SU-DHL-6 (cell line): ENCODE measurements around the gene RRAD.

Experiments used
- H2AFZ ChIP-seq: fragments of 200-600 bp; sonication (generic); 2 replicates; pipeline ENCODE4 v1.6.1; 2014; ENCODE audit warnings: low read depth, mild to moderate bottlenecking, moderate library complexity, mixed read lengths, antibody characterized with exemption, low read length; ENCODE audit not compliant: severe bottlenecking
- H3F3A ChIP-seq: fragments of 200-600 bp; shearing (Covaris generic); 2 replicates; pipeline ENCODE4 v1.6.0; 2016; ENCODE audit warnings: antibody characterized with exemption, mild to moderate bottlenecking; ENCODE audit not compliant: insufficient read depth
- H3K27ac ChIP-seq: fragments of 200-600 bp; sonication (generic); 2 replicates; pipeline ENCODE4 v1.5.1; 2016; ENCODE audit warnings: low read depth, mild to moderate bottlenecking, low read length, moderate library complexity, mixed read lengths
- H3K27me3 ChIP-seq: fragments of 200-600 bp; sonication (generic), shearing (Covaris generic); 2 replicates; pipeline ENCODE4 v1.6.0; 2014; ENCODE audit warnings: mild to moderate bottlenecking, low read length
- H3K36me3 ChIP-seq: fragments of 200-600 bp; sonication (generic); 2 replicates; pipeline ENCODE4 v1.6.1; 2014; ENCODE audit warnings: mild to moderate bottlenecking, low read length, mixed read lengths
- H3K4me2 ChIP-seq: fragments of 300-600, 200-600 bp; shearing (Covaris generic), sonication (generic); 2 replicates; pipeline ENCODE4 v1.6.0; 2014; ENCODE audit warnings: low read length, low read depth, mild to moderate bottlenecking; ENCODE audit not compliant: poor library complexity, severe bottlenecking
- H3K4me3 ChIP-seq: fragments of 200-600 bp; sonication (generic); 2 replicates; pipeline ENCODE4 v1.5.1; 2014; ENCODE audit warnings: antibody characterized with exemption, low read length, mild to moderate bottlenecking, mixed read lengths; ENCODE audit not compliant: insufficient read depth, poor library complexity, severe bottlenecking
- H3K79me2 ChIP-seq: fragments of 200-600 bp; sonication (generic); 2 replicates; pipeline ENCODE4 v1.6.1; 2014; ENCODE audit warnings: mild to moderate bottlenecking, low read length, moderate library complexity; ENCODE audit not compliant: insufficient read depth
- H3K9ac ChIP-seq: fragments of 200-600 bp; sonication (generic); 2 replicates; pipeline ENCODE4 v1.7.0; 2014; ENCODE audit warnings: mild to moderate bottlenecking, low read length
- H3K9me2 ChIP-seq: fragments of 200-600 bp; sonication (generic); replicated peaks from 2 replicates; pipeline ENCODE4 v1.6.1; 2014; ENCODE audit warnings: low read length; ENCODE audit not compliant: insufficient read depth
- H3K9me3 ChIP-seq: fragments of 200-600 bp; sonication (generic); 2 replicates; pipeline ENCODE4 v1.6.1; 2014; ENCODE audit warnings: low read length, mixed read lengths; ENCODE audit not compliant: insufficient read depth
- H4K20me1 ChIP-seq: fragments of 200-600 bp; sonication (generic); 2 replicates; pipeline ENCODE4 v1.6.1; 2014; ENCODE audit warnings: low read depth, mild to moderate bottlenecking, antibody characterized with exemption, low read length, moderate library complexity, mixed read lengths
- CTCF ChIP-seq: fragments of 200-600 bp; sonication (generic); IDR thresholded peaks from one replicate; pipeline ENCODE4 v1.5.1; 2017; ENCODE audit warnings: antibody characterized with exemption, mild to moderate bottlenecking, low read length, moderate library complexity; ENCODE audit not compliant: insufficient read depth, poor library complexity, severe bottlenecking
- EZH2phosphoT487 ChIP-seq: fragments of 200-600 bp; sonication (generic), shearing (Covaris generic); conservative IDR thresholded peaks from 2 replicates; pipeline ENCODE4 v1.6.1; 2018; ENCODE audit warnings: mild to moderate bottlenecking, antibody characterized with exemption, low read length, moderate library complexity, mixed read lengths

The RRAD gene

GRCh38 chr16:66904846-66905632 lies 20.3 kb downstream of the RRAD start:
- H3K27ac ChIP-seq: no peak overlapping the region
- H3K79me2 ChIP-seq: no peaks in the 10 kb centered on the region
- no peaks in the 10 kb centered on the region for H3K9me2 ChIP-seq
- H3K9me3 ChIP-seq: no peaks in the 10 kb centered on the region
- TF ChIP-seq EZH2phosphoT487: no peak
- no peak for TF ChIP-seq CTCF
- no peaks in the 10 kb centered on the region for H3F3A ChIP-seq
- H3K4me3 ChIP-seq: no peak overlapping the region
- no peaks in the 10 kb centered on the region for H4K20me1 ChIP-seq
- no peaks in the 10 kb centered on the region for H3K27me3 ChIP-seq
- no peaks in the 10 kb centered on the region for H3K36me3 ChIP-seq
- no peak overlapping the region for H3K9ac ChIP-seq
- H3K4me2 ChIP-seq: no peak overlapping the region
- H2AFZ ChIP-seq: no peak overlapping the region

- Histone ChIP-seq H3K27ac (no peak overlapping the region), H3K4me3 (no peak overlapping the region), H4K20me1 (no peaks in the 10 kb centered on the region), H2AFZ (no peak overlapping the region), H3F3A (no peaks in the 10 kb centered on the region), H3K27me3 (no peaks in the 10 kb centered on the region), H3K79me2 (no peaks in the 10 kb centered on the region), H3K36me3 (no peaks in the 10 kb centered on the region), H3K9me2 (no peaks in the 10 kb centered on the region), H3K9ac (no peak overlapping the region), H3K9me3 (no peaks in the 10 kb centered on the region), H3K4me2 (no peak overlapping the region)
- no peak for TF ChIP-seq CTCF
- no peak for TF ChIP-seq EZH2phosphoT487
Measured at GRCh38 chr16:66904428-66904845, 20.9 kb downstream of the RRAD start.

- Histone ChIP-seq H3K9me3 (no peaks in the 10 kb centered on the region), H3K4me2 (no peak overlapping the region), H3K9me2 (no peaks in the 10 kb centered on the region), H4K20me1 (no peaks in the 10 kb centered on the region), H3F3A (no peaks in the 10 kb centered on the region), H3K36me3 (no peaks in the 10 kb centered on the region), H3K27me3 (no peaks in the 10 kb centered on the region), H3K9ac (no peak overlapping the region), H3K4me3 (no peak overlapping the region), H2AFZ (no peak overlapping the region), H3K79me2 (no peaks in the 10 kb centered on the region), H3K27ac (no peak overlapping the region)
- TF ChIP-seq EZH2phosphoT487 (no peak), CTCF (no peak)
Measured at GRCh38 chr16:66903544-66904427, 21.5 kb downstream of the RRAD start.
